Liver (tissue), 3 donors: Measurements from ENCODE around the gene VASH1.

Source experiments
- ATF3 ChIP-seq: IDR thresholded peaks from 2 replicates; pipeline ENCODE4 v1.6.1; 2016; ENCODE audit warnings: antibody characterized with exemption
- CTCF ChIP-seq: fragments of 150-350 bp; IDR thresholded peaks from 2 replicates; pipeline ENCODE4 v1.5.1; 2017; ENCODE audit warnings: improper control_type of control experiment, low read depth, low read length; ENCODE audit not compliant: missing input control
- GABPA ChIP-seq, 2 donors: IDR thresholded peaks in 1 of 2; conservative IDR thresholded peaks in 1 of 2; 2 replicates each; pipeline ENCODE4 v1.6.1; 2016; ENCODE audit warnings: antibody characterized with exemption in 2 of 2, mild to moderate bottlenecking in 1 of 2, moderate library complexity in 1 of 2
- HNF4A ChIP-seq, 2 donors: conservative IDR thresholded peaks; 2 replicates each; pipeline ENCODE4 v1.6.1; 2016; ENCODE audit warnings: antibody characterized with exemption in 2 of 2, mild to moderate bottlenecking in 2 of 2
- JUND ChIP-seq, 2 donors: IDR thresholded peaks; 2 replicates each; pipeline ENCODE4 v1.6.1; 2016; ENCODE audit warnings: antibody characterized with exemption in 2 of 2
- MAX ChIP-seq: IDR thresholded peaks from 2 replicates; pipeline ENCODE4 v1.6.1; 2016; ENCODE audit warnings: antibody characterized with exemption
- NR2F2 ChIP-seq: IDR thresholded peaks from 2 replicates; pipeline ENCODE4 v1.6.1; 2016; ENCODE audit warnings: antibody characterized with exemption
- RAD21 ChIP-seq, 2 donors: IDR thresholded peaks; 2 replicates each; pipeline ENCODE4 v1.6.1; 2016; ENCODE audit warnings: antibody characterized with exemption in 2 of 2, mild to moderate bottlenecking in 2 of 2
- REST ChIP-seq: IDR thresholded peaks from 2 replicates; pipeline ENCODE4 v1.6.1; 2016; ENCODE audit warnings: antibody characterized with exemption, mild to moderate bottlenecking
- RXRA ChIP-seq, 2 donors: IDR thresholded peaks; 2 replicates each; pipeline ENCODE4 v1.6.1; 2017 to 2018; ENCODE audit warnings: antibody characterized with exemption in 2 of 2, mild to moderate bottlenecking in 1 of 2
- SP1 ChIP-seq: IDR thresholded peaks from 2 replicates; pipeline ENCODE4 v1.6.1; 2018; ENCODE audit warnings: antibody characterized with exemption, mild to moderate bottlenecking
- TAF1 ChIP-seq: conservative IDR thresholded peaks from 2 replicates; pipeline ENCODE4 v1.6.1; 2016; ENCODE audit warnings: antibody characterized with exemption, mild to moderate bottlenecking
- YY1 ChIP-seq: IDR thresholded peaks from 2 replicates; pipeline ENCODE4 v1.6.1; 2016; ENCODE audit warnings: antibody characterized with exemption, mild to moderate bottlenecking
- ZBTB33 ChIP-seq: IDR thresholded peaks from 2 replicates; pipeline ENCODE4 v1.6.1; 2016; ENCODE audit warnings: antibody characterized with exemption
- donor health status: healthy.
- donor health status: healthy.

- no peak for TF ChIP-seq CTCF
- TF ChIP-seq ZBTB33 = no peak
- TF ChIP-seq MAX = no peak
- no peak for TF ChIP-seq TAF1
- no peak for TF ChIP-seq YY1
- TF ChIP-seq RXRA (IDR thresholded peaks at IDR 0.05) = no peak
- no peak for TF ChIP-seq RAD21 (IDR thresholded peaks at IDR 0.05)
- TF ChIP-seq REST = no peak
- TF ChIP-seq GABPA (IDR thresholded peaks at IDR 0.05 in 1 of 2, conservative IDR thresholded peaks at IDR 0.05 in 1 of 2) = no peak
- TF ChIP-seq JUND (IDR thresholded peaks at IDR 0.05) = no peak
- no peak for TF ChIP-seq HNF4A (conservative IDR thresholded peaks at IDR 0.05)
- TF ChIP-seq NR2F2 = no peak
- no peak for TF ChIP-seq ATF3
- TF ChIP-seq SP1 = no peak
Observed at GRCh38 chr14:76793324-76793723, 32.1 kb downstream of the VASH1 start.
